NCI-H1417 treated with DMSO at 0.1 percent for 48 hours (cell line): Measurements from ENCODE around the gene KCNN3.
A peak's percentile ranks its signal among the peaks of the same experiment; 100 is the strongest.

Experiments used
- DNase-seq: peaks from one replicate; lab custom pipeline; 2025; lab: John Stamatoyannopoulos, UW

Gene KCNN3

DNA sequence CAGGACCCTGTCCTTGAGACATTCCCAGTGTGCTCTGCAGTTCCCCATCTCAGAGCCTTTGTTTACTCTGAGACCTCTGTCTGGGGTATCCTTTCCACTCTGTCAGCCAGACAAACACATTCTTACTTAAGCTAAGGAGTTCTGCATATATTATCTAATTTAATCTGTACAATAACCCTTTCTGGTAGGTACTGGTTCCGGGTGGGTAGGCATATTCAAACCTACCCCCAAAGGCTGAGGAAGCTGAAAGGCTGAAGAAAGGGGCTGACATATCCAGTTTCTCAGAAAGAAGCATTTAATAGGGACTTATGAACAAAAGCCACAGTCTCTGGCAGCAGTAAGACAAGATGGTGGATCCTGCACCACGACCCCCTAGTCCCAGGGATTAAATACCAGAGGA lies 53.1 kb downstream of the KCNN3 start:
- no peak for DNase-seq

GRCh38 chr1:154816369-154816768 lies 53.7 kb downstream of the KCNN3 start:
- no peak for DNase-seq

GRCh38 chr1:154813846-154814505 lies 56.1 kb downstream of the KCNN3 start:
- no peak for DNase-seq

DNA sequence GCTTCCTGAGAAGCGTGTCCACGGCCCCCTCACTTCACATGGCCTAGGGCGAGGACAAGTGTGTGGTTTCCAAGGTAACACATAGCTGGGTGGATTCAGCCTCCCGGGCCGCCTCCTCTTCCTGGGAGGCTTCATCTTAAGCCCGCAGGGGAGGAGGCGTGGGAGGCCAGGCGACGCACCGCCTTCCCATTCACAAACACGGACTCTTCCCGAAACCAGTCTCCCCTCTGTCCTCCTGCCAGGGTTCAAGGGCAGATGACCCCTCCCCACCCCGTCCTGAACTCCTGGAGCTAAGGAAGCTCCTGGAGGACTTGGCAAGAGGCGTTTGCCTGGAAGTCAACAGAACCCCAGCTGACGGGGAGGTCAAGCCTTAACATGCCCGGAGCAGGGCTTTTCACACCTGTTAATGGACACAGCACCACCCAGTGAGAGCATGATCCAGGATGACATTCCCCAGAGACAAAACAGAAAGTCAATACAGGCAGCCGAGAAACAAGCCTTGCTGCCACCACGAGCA lies 56.7 kb downstream of the KCNN3 start:
- DNase-seq = peak; percentile 85

DNA sequence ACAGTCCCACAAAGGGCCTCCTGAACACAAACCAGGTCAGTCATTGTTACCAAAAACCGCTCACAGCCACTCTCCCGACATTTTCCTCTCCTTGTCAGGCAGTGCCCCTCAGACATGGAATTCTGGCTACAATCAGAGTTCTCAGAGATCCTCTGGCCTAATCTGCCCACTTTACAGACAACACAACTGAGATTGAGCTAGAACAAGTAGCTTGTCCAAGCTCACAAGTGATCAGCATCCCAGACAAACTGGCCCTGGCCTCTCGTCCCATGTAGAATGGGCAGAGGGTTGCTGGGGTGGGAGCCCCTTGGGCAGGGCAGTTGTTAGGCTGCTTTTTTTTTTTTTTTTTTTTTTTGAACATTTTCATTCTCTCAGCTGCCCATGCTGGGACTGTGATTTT lies 57.2 kb downstream of the KCNN3 start:
- no peak for DNase-seq

DNA sequence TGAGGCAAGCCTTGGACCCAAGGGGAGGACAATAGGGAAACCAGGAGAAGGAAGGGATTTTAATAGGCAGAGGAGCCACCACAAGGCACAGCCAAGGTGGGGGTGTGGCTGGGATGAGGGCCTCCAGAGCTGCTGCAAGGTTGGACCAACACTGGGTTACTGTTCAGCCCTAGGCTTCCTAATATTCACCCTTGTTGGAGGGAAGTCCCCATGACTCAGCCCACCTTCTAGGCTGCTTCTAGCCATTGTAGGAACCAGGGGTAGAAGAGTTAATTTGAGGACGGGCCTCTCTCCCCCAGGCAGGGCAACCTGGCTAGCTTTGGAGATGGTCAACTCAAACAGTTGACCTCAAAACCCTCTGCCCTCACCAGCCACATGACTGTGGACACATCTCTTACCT lies 59.5 kb downstream of the KCNN3 start:
- no peak for DNase-seq

DNA sequence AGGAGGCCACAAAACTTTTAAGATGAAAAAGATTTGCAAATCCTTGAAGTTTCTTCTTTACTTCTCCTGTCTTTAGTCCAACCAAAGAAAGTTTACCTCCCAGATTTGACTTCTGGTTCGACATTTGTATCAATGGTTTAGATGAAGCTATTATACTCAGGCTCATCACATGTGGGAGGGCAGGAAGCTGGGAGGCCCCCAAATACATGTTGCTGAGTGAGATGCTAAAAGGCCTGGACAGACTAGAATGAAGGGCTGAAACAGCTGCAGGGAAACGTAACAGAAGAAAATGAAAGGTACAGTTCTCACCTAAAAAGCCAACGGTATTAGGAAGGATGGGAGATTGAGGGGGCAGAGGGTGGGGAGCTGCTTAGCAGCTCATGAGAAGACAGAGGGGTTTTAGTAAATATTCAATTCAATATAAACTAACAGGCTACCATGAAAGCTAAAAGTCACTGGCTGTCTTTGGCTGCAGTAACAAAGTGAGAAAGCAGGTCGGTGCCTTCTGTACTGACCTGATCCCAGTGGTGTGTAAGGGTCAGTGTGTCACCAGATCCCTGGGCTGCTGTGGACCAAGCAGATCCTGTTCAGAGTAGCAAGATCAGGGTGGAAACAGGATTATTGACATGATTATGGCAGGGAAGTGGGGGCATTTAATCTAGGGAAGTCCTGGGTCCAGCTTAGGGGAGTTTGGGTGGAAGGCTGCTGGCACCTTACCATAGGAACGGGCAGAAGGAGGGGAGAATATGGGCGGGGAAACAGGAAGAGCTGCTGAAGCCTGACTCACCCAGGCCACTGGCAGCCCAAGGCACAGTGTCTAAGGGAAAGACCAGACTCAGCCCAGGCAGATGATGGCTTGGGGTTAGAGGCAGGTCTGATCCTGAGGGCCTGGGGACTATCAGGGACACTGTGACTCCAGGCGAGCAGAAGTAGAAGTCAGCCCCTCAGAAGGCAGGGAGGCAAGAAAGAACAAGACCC lies 60.4 kb downstream of the KCNN3 start:
- DNase-seq = no peak

GRCh38 chr1:154808909-154809262 lies 61.2 kb downstream of the KCNN3 start:
- no peak for DNase-seq

GRCh38 chr1:154808261-154808908 lies 61.7 kb downstream of the KCNN3 start:
- no peak for DNase-seq

DNA sequence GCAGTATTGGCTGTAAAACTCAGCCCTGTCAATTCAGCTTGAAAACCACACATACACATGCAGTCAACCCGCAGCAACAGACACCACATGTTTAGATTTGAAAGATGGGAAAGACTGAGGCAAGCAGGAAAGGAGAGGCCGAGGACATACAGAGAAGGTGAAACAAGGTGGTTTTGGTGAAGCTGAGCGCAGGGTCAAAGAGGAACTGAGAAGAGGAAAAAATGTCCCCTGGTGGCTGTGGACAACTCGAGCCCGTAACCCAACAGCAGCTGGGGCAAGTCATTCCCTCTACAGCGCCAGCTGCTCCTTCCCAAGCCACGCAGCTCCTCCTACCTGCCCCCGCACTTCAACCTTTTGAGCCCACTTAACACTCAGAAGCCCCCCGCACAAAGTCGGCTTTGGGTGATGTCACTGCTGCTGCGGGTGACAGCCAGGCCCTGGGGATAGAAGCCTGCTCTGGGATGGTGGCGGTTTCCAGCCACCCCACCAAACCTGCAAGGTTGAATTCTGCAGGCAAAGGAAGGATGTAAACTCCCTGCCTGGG lies 63.0 kb downstream of the KCNN3 start:
- no peak for DNase-seq

- no peak for DNase-seq
Observed at GRCh38 chr1:154806333-154806732, 63.7 kb downstream of the KCNN3 start.

DNA sequence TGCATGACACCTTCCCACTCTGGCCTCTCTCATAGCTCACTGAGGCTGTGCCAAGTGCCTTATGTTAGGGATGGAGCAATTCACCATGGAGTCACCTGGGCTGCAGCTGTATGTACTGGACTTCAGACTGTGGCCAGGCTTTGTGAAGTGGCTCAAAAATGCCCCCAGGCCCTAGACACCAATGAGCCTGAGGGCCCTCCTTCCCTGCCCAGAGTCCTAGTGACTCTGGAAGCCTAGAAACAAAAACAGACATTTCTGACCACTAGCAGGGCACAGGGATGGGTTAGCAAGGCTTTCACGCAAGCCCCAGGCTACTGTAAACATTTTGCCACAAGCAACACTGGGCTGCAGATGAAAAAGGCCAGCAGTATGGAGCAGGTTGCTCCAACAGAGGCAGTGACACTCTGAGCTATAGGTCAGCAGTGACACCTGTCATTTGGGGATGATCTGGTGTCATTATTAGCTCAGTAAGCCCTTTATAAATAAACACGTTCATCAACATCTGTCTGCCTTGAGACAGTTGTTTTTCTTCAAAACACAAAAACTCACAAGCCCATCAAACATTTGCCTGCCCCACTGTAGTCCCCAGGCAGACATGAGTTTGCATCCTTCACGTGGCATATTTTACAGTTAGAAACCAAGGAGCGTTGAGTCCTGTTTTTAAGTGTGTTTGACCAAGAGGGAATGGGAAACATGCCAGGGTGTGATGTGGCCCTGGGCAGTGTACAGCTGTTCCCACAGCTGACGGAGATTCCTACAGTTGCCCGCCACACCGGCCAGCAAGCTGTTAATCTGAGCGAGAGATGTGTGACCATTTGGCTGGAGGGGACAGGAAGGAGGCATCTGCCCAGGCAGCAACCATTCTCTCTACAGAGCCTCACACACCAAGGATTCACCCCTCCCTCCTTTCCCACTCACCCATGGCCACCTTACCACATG lies 66.8 kb downstream of the KCNN3 start:
- DNase-seq = no peak

- no peak for DNase-seq
Observed at GRCh38 chr1:154802336-154802969, 67.6 kb downstream of the KCNN3 start.

- no peak for DNase-seq
Observed at GRCh38 chr1:154801234-154802011, 68.7 kb downstream of the KCNN3 start.

- DNase-seq = no peak
Observed at GRCh38 chr1:154799188-154799587, 70.9 kb downstream of the KCNN3 start.

GRCh38 chr1:154798645-154799044 lies 71.4 kb downstream of the KCNN3 start:
- no peak for DNase-seq

- no peak for DNase-seq
Observed at GRCh38 chr1:154797175-154797574, 72.9 kb downstream of the KCNN3 start.

DNA sequence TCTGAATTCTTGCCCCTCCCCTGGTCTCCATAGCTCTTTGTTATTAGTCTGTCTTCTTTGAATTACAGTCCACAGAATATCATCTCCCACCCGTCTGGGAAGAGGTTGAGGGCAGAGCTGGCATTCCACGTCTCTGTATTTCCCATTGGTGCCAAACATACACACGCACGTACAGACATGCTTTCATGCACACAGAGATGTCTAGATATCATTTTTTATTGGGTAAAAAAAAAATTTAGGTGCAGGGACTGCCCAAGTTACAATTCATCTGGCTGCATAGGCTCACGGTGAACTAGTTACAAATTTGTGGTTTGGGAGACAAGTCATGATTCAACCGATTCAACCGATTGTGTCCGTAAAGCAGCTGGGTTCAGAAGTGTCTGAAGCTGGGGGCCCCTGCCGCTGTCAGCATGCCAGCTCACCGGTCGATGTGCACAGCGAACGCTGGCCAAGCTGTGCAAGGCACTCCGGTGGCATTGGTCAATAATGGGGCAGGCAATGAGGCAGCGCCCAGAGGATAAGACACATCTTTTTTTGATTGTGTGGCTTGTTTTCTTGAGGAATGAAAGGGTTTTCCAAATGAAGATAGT lies 73.7 kb downstream of the KCNN3 start:
- no peak for DNase-seq

GRCh38 chr1:154794608-154795007 lies 75.5 kb downstream of the KCNN3 start:
- no peak for DNase-seq

DNA sequence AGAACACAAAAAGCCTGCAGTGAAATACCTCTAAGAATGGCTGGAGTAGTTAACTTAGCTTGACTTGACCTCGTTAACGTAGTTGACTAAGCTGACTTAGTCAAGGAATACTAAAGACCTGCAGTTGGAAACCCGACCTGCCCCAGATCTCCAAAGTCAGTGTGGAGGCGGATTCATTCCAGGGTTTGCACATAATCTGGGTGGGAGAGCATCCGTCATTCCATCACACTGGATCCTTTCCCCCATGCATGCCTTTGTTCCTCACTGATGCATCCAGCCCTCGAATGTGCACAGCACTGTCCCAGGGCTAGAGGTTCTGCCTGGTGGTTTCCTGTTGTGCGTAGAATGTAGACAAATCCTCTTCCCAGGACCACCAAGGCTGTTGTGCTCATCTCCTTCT lies 76.4 kb downstream of the KCNN3 start:
- no peak for DNase-seq
